B cell (primary cell): Measurements from ENCODE around the gene PIGR. TPM values are rescaled to one million over a fixed set of nuclear protein-coding genes. Genes with fewer than 3 reads are reported as not detected.

Experiments used
- ATAC-seq: fragments of 200-7000 bp; cut with Tn5 transposase; one replicate; pipeline ENCODE4 v1.10.0; 2021; ENCODE audit warnings: low read depth, mild to moderate bottlenecking, moderate number of reproducible peaks, moderate library complexity
- CTCF ChIA-PET: fragments of 350-600 bp; sonication (Branson Sonifier 250); formaldehyde crosslinking; loops from one replicate; lab custom pipeline; 2021; ENCODE audit warnings: antibody characterized with exemption, inconsistent platforms; lab: Charles Lee
- POLR2A ChIA-PET: fragments of 350-600 bp; sonication (Branson Sonifier 250); formaldehyde crosslinking; loops from one replicate; lab custom pipeline; 2021; ENCODE audit warnings: antibody characterized with exemption; lab: Charles Lee
- DNase-seq: peaks from one replicate; pipeline ENCODE4 v3.0.0; 2013
- H2AFZ ChIP-seq: 2 replicates; pipeline ENCODE4 v1.6.1; 2012; ENCODE audit warnings: mild to moderate bottlenecking, low read depth, low read length; ENCODE audit not compliant: insufficient read depth, poor library complexity, severe bottlenecking
- H3K27ac ChIP-seq, 2 donors: 1 replicate in 1 of 2; 2 replicates in 1 of 2; pipeline ENCODE4 v1.5.1; 2012 to 2013; ENCODE audit warnings: low read length in 2 of 2, mild to moderate bottlenecking in 2 of 2, moderate library complexity in 1 of 2
- H3K27me3 ChIP-seq, 4 experiments: fragments of 200-600 bp in 1 of 4; sonication (generic) in 1 of 4; replicated peaks in 1 of 4; 1 replicate in 2 of 4; 2 replicates in 2 of 4; pipeline versions ENCODE4 v1.6.1 to v1.7.0; 2013 to 2016; ENCODE audit warnings: low read length in 3 of 4, mild to moderate bottlenecking in 2 of 4, mixed read lengths in 1 of 4, moderate library complexity in 1 of 4; ENCODE audit not compliant: insufficient read depth in 4 of 4, control insufficient read depth in 3 of 4; ENCODE audit errors: control extremely low read depth in 1 of 4
- H3K36me3 ChIP-seq, 2 experiments: replicated peaks in 1 of 2; 1 replicate in 1 of 2; 2 replicates in 1 of 2; pipeline versions ENCODE4 v1.6.1 to v1.7.1; 2013; ENCODE audit warnings: low read length in 1 of 2; ENCODE audit not compliant: insufficient read depth in 2 of 2, control insufficient read depth in 1 of 2; ENCODE audit errors: control extremely low read depth in 1 of 2, extremely low read depth in 1 of 2
- H3K4me1 ChIP-seq, 2 donors: fragments of 200-600 bp in 1 of 2; sonication (generic) in 1 of 2; 1 replicate in 1 of 2; 2 replicates in 1 of 2; pipeline versions ENCODE4 v1.5.1 to v1.6.1; 2013 to 2017; ENCODE audit warnings: low read length in 2 of 2; ENCODE audit not compliant: control insufficient read depth in 2 of 2, insufficient read depth in 2 of 2
- H3K4me2 ChIP-seq: replicated peaks from 2 replicates; pipeline ENCODE3; 2012; ENCODE audit warnings: mild to moderate bottlenecking, low read depth, low read length; ENCODE audit not compliant: poor library complexity, severe bottlenecking
- H3K4me3 ChIP-seq, 5 experiments: fragments of 200-600 bp in 1 of 5; sonication (generic) in 1 of 5; 1 replicate in 3 of 5; 2 replicates in 2 of 5; pipeline versions ENCODE4 v1.5.1 to v1.7.0; 2011 to 2016; ENCODE audit warnings: low read length in 4 of 5, mild to moderate bottlenecking in 4 of 5, low read depth in 2 of 5, control low read depth in 1 of 5, moderate library complexity in 1 of 5; ENCODE audit not compliant: insufficient read depth in 1 of 5; ENCODE audit errors: control extremely low read depth in 1 of 5, extremely low read depth in 1 of 5
- H3K79me2 ChIP-seq: fragments of 200-600 bp; sonication (generic); one replicate; pipeline ENCODE4 v1.6.0; 2016; ENCODE audit warnings: low read length; ENCODE audit not compliant: control insufficient read depth, insufficient read depth
- H3K9ac ChIP-seq: fragments of 200-600 bp; sonication (generic); 2 replicates; pipeline ENCODE4 v1.6.1; 2017; ENCODE audit warnings: mild to moderate bottlenecking, low read length, moderate library complexity
- H3K9me3 ChIP-seq, 3 donors: one replicate each; pipeline versions ENCODE4 v1.6.1 to v1.7.1; 2013; ENCODE audit warnings: low read length in 2 of 3; ENCODE audit not compliant: control insufficient read depth in 2 of 3, insufficient read depth in 1 of 3; ENCODE audit errors: control extremely low read depth in 1 of 3
- H4K20me1 ChIP-seq: 2 replicates; pipeline ENCODE4 v1.6.0; 2012; ENCODE audit warnings: mild to moderate bottlenecking, low read length; ENCODE audit not compliant: insufficient read depth, control insufficient read depth, poor library complexity, severe bottlenecking
- H3K27ac Mint-ChIP-seq: one replicate; pipeline ENCODE4 v1.8.0; 2021; ENCODE audit warnings: mixed read lengths
- H3K27me3 Mint-ChIP-seq: one replicate; pipeline ENCODE4 v1.8.0; 2021; ENCODE audit warnings: mixed read lengths
- H3K4me1 Mint-ChIP-seq: one replicate; pipeline ENCODE4 v1.8.0; 2021; ENCODE audit warnings: mixed read lengths
- H3K4me3 Mint-ChIP-seq: one replicate; pipeline ENCODE4 v1.8.0; 2021; ENCODE audit warnings: mixed read lengths
- H3K9me3 Mint-ChIP-seq: one replicate; pipeline ENCODE4 v1.8.0; 2022; ENCODE audit warnings: mixed read lengths; ENCODE audit not compliant: insufficient read depth
- CTCF ChIP-seq: fragments of 200-600 bp; IDR thresholded peaks from one replicate; pipeline ENCODE4 v1.8.0; 2022; ENCODE audit warnings: antibody characterized with exemption, mild to moderate bottlenecking
- EZH2 ChIP-seq: IDR thresholded peaks from 2 replicates; pipeline ENCODE4 v1.6.1; 2012; ENCODE audit warnings: borderline replicate concordance, low read depth, mild to moderate bottlenecking, moderate library complexity, low read length; ENCODE audit not compliant: insufficient read depth, poor library complexity, severe bottlenecking
- WGBS: methylation state at CpG from one replicate; pipeline ENCODE4 v1.1.5; 2013; ENCODE audit warnings: missing lambda C conversion rate; ENCODE audit not compliant: insufficient coverage; 5-methylcytosine and 5-hydroxymethylcytosine counted together
- intact Hi-C: fragments of 100-400 bp; cut with micrococcal nuclease; formaldehyde crosslinking; loops from one replicate; pipeline ENCODE4 v1.10.0; 2022
- polyA minus RNA-seq: library from RNA; depleted of rRNA, polyadenylated mRNA; stranded (reverse); fragments of >200 nt; gene quantifications from 2 replicates; pipeline ENCODE4 v1.2.3, GENCODE V29; 2012
- polyA plus RNA-seq: library from polyadenylated mRNA; depleted of rRNA; stranded (reverse); fragments of >200 nt; gene quantifications from 2 replicates; pipeline ENCODE4 v1.2.3, GENCODE V29; 2012
- total RNA-seq, 2 donors: library from RNA; stranded (reverse); fragments of 120-200 nt in 1 of 2; gene quantifications; 1 replicate in 1 of 2; 2 replicates in 1 of 2; pipeline versions ENCODE4 v1.2.3 to v1.2.4, GENCODE V29; 2013 to 2022

PIGR gene
- 0.44 and 1.1 TPM in 2 replicates for total RNA-seq
- 0.63 TPM for total RNA-seq (2013)
- polyA plus RNA-seq, result 0.16 and 0.31 TPM in 2 replicates
- polyA minus RNA-seq, result 0.36 TPM in 1 of 2 replicates, not detected in the other

GRCh38 chr1:206946261-206946660, at the start of gene PIGR:
Gene PIGR, minus strand, starts transcription at chr1:206946466. Its CDS starts 5,935 bp downstream, at chr1:206940531.
- no peak within 1 kb of the TSS for H2AFZ ChIP-seq
- no peak within 1 kb of the TSS for H3K4me2 ChIP-seq
- ChIA-PET CTCF (interaction anchor here (0.8 to 5.3 kb wide), 6 partner anchors 13 to 143 kb away, joined by 3 to 39 read pairs (median 3); no protein-coding TSS in a partner anchor), POLR2A (interaction anchor here (0.6 kb wide), 1 partner anchor 398 kb away, joined by 3 read pairs; no protein-coding TSS in a partner anchor)
- peaks cover 18% of the 10 kb centered on the region for H3K4me1 Mint-ChIP-seq
- no peak within 1 kb of the TSS for H3K27ac Mint-ChIP-seq
- WGBS, result 88% methylated on average over 6 of the region's 7 CpGs
- H3K27me3 ChIP-seq, result peaks cover 0 to 5% (median 2%) of the 10 kb centered on the region in 4 experiments
- H3K79me2 ChIP-seq, result no peaks in the 10 kb centered on the region
- ATAC-seq, result no peak
- H3K27me3 Mint-ChIP-seq, result peaks cover 8% of the 10 kb centered on the region
- intact Hi-C loops, result no loop called here
- TF ChIP-seq EZH2, result no peak
- peaks cover 0 to 6% (median 4%) of the 10 kb centered on the region in 3 donors for H3K9me3 ChIP-seq
- no peak within 1 kb of the TSS for H3K27ac ChIP-seq
- no peaks in the 10 kb centered on the region for H3K9me3 Mint-ChIP-seq
- no peak within 1 kb of the TSS for H3K4me3 ChIP-seq
- no peak within 1 kb of the TSS for H3K9ac ChIP-seq
- no peak within 1 kb of the TSS for H3K4me3 Mint-ChIP-seq
- no peak for DNase-seq
- peaks cover 0 to 5% of the 10 kb centered on the region in 2 donors for H3K4me1 ChIP-seq
- H4K20me1 ChIP-seq, result no peaks in the 10 kb centered on the region
- no peaks in the 10 kb centered on the region for H3K36me3 ChIP-seq

- ATAC-seq, result no peak
Measured at GRCh38 chr1:206992790-206993189, 46.5 kb upstream of the PIGR start.

More at GRCh38 chr1:206992790-206993189, 46.5 kb upstream of the PIGR start:
- H3K27ac Mint-ChIP-seq, result no peak overlapping the region
- H3K4me3 Mint-ChIP-seq, result no peak overlapping the region
- intact Hi-C loops, result no loop called here
- no peak overlapping the region for H3K27ac ChIP-seq
- peaks cover 37% of the 10 kb centered on the region for H3K27me3 Mint-ChIP-seq
- TF ChIP-seq CTCF (no peak), EZH2 (no peak)
- H3K9ac ChIP-seq, result no peak overlapping the region
- ChIA-PET CTCF (interaction anchor here (0.9 to 3.2 kb wide), 3 partner anchors 10 to 360 kb away, joined by 3 to 26 read pairs (median 5); no protein-coding TSS in a partner anchor), POLR2A (no interaction called here)
- no peaks in the 10 kb centered on the region for H3K79me2 ChIP-seq
- H3K9me3 Mint-ChIP-seq, result no peaks in the 10 kb centered on the region
- H3K4me2 ChIP-seq, result no peak overlapping the region
- no peak overlapping the region for H3K4me3 ChIP-seq
- no peaks in the 10 kb centered on the region for H4K20me1 ChIP-seq
- no peaks in the 10 kb centered on the region for H3K9me3 ChIP-seq
- DNase-seq, result no peak
- H3K4me1 Mint-ChIP-seq, result no peaks in the 10 kb centered on the region
- no peaks in the 10 kb centered on the region for H3K36me3 ChIP-seq
- H3K4me1 ChIP-seq, result no peaks in the 10 kb centered on the region
- no peak overlapping the region for H2AFZ ChIP-seq
- H3K27me3 ChIP-seq, result peaks cover 0 to 3% (median 0%) of the 10 kb centered on the region in 4 experiments
